Cardiac muscle cell (in vitro differentiated cells and primary cell): ENCODE measurements around the gene NCS1. TPM values are rescaled to one million over a fixed set of nuclear protein-coding genes. Genes with fewer than 3 reads are reported as not detected.

Experiments
- DNase-seq, 2 donors: peaks; one replicate each; pipeline versions ENCODE4 v3.0.0 to v3.0.0-alpha.2; 2010 to 2017; ENCODE audit warnings: low read depth in 1 of 2, low spot score in 1 of 2
- H3K27ac ChIP-seq: fragments of 200-600 bp; sonication (generic); 2 replicates; pipeline ENCODE4 v1.5.1; 2016
- H3K27me3 ChIP-seq: fragments of 200-600 bp; sonication (generic); 2 replicates; pipeline ENCODE4 v1.6.0; 2016; ENCODE audit warnings: control low read depth
- H3K36me3 ChIP-seq: fragments of 200-600 bp; sonication (generic); 2 replicates; pipeline ENCODE4 v1.5.1; 2016; ENCODE audit warnings: control low read depth
- H3K4me1 ChIP-seq: fragments of 200-600 bp; sonication (generic); 2 replicates; pipeline ENCODE4 v1.8.1; 2017; ENCODE audit warnings: low read depth, mild to moderate bottlenecking, mixed run types
- H3K4me3 ChIP-seq: fragments of 200-600 bp; sonication (generic); 2 replicates; pipeline ENCODE4 v1.5.1; 2016; ENCODE audit warnings: mild to moderate bottlenecking
- H3K9me3 ChIP-seq: fragments of 200-600 bp; sonication (generic); 2 replicates; pipeline ENCODE4 v1.5.1; 2017; ENCODE audit warnings: low read depth, mild to moderate bottlenecking, control low read depth
- CTCF ChIP-seq: IDR thresholded peaks from 2 replicates; pipeline ENCODE4 v1.5.1; 2012; ENCODE audit warnings: low read depth, mild to moderate bottlenecking, low read length
- polyA plus RNA-seq: library from polyadenylated mRNA; unstranded; fragments of >200 nt; fragmentation: Nextera tagmentation; extraction: Ambion mirVana; gene quantifications from 2 replicates; pipeline ENCODE4 v1.2.1, GENCODE V29; 2016
- total RNA-seq: library from RNA; depleted of rRNA; stranded (reverse); fragments of >200 nt; gene quantifications from 2 replicates; pipeline ENCODE4 v1.2.3, GENCODE V29; 2016

Gene NCS1
- total and polyA plus RNA-seq, 2 experiments from 2014 or later: 48.3 to 55.7 TPM

GRCh38 chr9:130171226-130172148 lies 717 bp upstream of the NCS1 start:
- Histone ChIP-seq H3K36me3 (no peaks in the 10 kb centered on the region), H3K4me1 (peaks cover 4% of the 10 kb centered on the region), H3K27ac (no peak overlapping the region), H3K4me3 (peak overlapping the region; percentile 32), H3K9me3 (no peaks in the 10 kb centered on the region), H3K27me3 (no peaks in the 10 kb centered on the region)
- no peak for DNase-seq
- no peak for TF ChIP-seq CTCF

GRCh38 chr9:130172858-130173665 lies 858 bp downstream of the NCS1 start:
- peak overlapping the region; percentile 97 for H3K4me3 ChIP-seq
- no peaks in the 10 kb centered on the region for H3K36me3 ChIP-seq
- peaks cover 4% of the 10 kb centered on the region for H3K4me1 ChIP-seq
- DNase-seq: peak; percentile 17 to 40
- TF ChIP-seq CTCF: no peak
- no peaks in the 10 kb centered on the region for H3K9me3 ChIP-seq
- H3K27ac ChIP-seq: no peak overlapping the region
- H3K27me3 ChIP-seq: no peaks in the 10 kb centered on the region

- Histone ChIP-seq H3K36me3 (no peaks in the 10 kb centered on the region), H3K4me1 (peaks cover 4% of the 10 kb centered on the region), H3K9me3 (no peaks in the 10 kb centered on the region), H3K4me3 (peak overlapping the region; percentile 97), H3K27ac (no peak overlapping the region), H3K27me3 (no peaks in the 10 kb centered on the region)
- DNase-seq: peak in 1 of 2 donors; percentile 39
- TF ChIP-seq CTCF: no peak
These were observed 1.4 kb downstream of the NCS1 start for GRCh38 chr9:130173666-130173983.

GRCh38 chr9:130174025-130174424 lies 1.8 kb downstream of the NCS1 start:
- H3K4me3 ChIP-seq: peak overlapping the region; percentile 97
- DNase-seq: no peak
- no peak for TF ChIP-seq CTCF
- H3K36me3 ChIP-seq: no peaks in the 10 kb centered on the region
- H3K27me3 ChIP-seq: no peaks in the 10 kb centered on the region
- peak overlapping the region; percentile 72 for H3K27ac ChIP-seq
- peaks cover 4% of the 10 kb centered on the region for H3K4me1 ChIP-seq
- no peaks in the 10 kb centered on the region for H3K9me3 ChIP-seq

GRCh38 chr9:130174920-130175321 lies 2.7 kb downstream of the NCS1 start:
- Histone ChIP-seq H3K27me3 (no peaks in the 10 kb centered on the region), H3K4me3 (no peak overlapping the region), H3K9me3 (no peaks in the 10 kb centered on the region), H3K27ac (peak overlapping the region; percentile 72), H3K36me3 (no peaks in the 10 kb centered on the region), H3K4me1 (peaks cover 4% of the 10 kb centered on the region)
- peak in 1 of 2 donors; percentile 48 for DNase-seq
- TF ChIP-seq CTCF: no peak
